ENCODE measurements around the gene AMER3.
"Not testable (repeated sequence)": the region's sequence is repeated elsewhere in the genome, so short reads cannot be mapped to it uniquely, and the experiment has no call there.

The AMER3 gene

GRCh38 chr2:130755256-130756052 lies at the start of gene AMER3:
Gene AMER3, plus strand, starts transcription at chr2:130755540. Its CDS starts 6,533 bp downstream, at chr2:130762073.
- DNase-seq (ENCODE audit: insufficient read length, low spot score): no peak
- TF ChIP-seq CTCF (IDR thresholded peaks at IDR 0.05; ENCODE audit: insufficient read depth, missing control alignments): no peak
- no peak for FAIRE-seq

GRCh38 chr2:130714795-130715194 lies 40.5 kb upstream of the AMER3 start:
- DNase-seq (ENCODE audit: insufficient read length, low spot score); FAIRE-seq: not testable (repeated sequence)

- no peak for TF ChIP-seq CTCF (IDR thresholded peaks at IDR 0.05; ENCODE audit: insufficient read depth, missing control alignments)
- DNase-seq (ENCODE audit: insufficient read length, low spot score) (no peak), FAIRE-seq (no peak)
Measured at GRCh38 chr2:130720036-130720435, 35.3 kb upstream of the AMER3 start.

GRCh38 chr2:130720528-130720927 lies 34.8 kb upstream of the AMER3 start:
- DNase-seq (ENCODE audit: insufficient read length, low spot score) (no peak), FAIRE-seq (no peak)
- no peak for TF ChIP-seq CTCF (IDR thresholded peaks at IDR 0.05; ENCODE audit: insufficient read depth, missing control alignments)

GRCh38 chr2:130724455-130724854 lies 30.9 kb upstream of the AMER3 start:
- no peak for FAIRE-seq
- TF ChIP-seq CTCF (IDR thresholded peaks at IDR 0.05; ENCODE audit: insufficient read depth, missing control alignments): no peak
- DNase-seq (ENCODE audit: insufficient read length, low spot score): no peak

GRCh38 chr2:130726614-130727180 lies 28.6 kb upstream of the AMER3 start:
- TF ChIP-seq CTCF (IDR thresholded peaks at IDR 0.05; ENCODE audit: insufficient read depth, missing control alignments): no peak
- DNase-seq (ENCODE audit: insufficient read length, low spot score): no peak
- no peak for FAIRE-seq

- TF ChIP-seq CTCF (IDR thresholded peaks at IDR 0.05; ENCODE audit: insufficient read depth, missing control alignments): no peak
- FAIRE-seq: no peak
- no peak for DNase-seq (ENCODE audit: insufficient read length, low spot score)
Measured at GRCh38 chr2:130727286-130727924, 27.9 kb upstream of the AMER3 start.

Measured in D721Med (cell line).